K562 (cell line): Measurements from ENCODE around the gene SCGB1D1.

Source experiments
- BRCA1 ChIP-seq, 2 experiments: fragments of 450-650 bp in 1 of 2; sonication (generic) in 1 of 2; formaldehyde crosslinking in 1 of 2; IDR thresholded peaks; 2 replicates each; pipeline versions ENCODE4 v1.5.0 to v1.6.1; 2017 to 2020; ENCODE audit warnings: mild to moderate bottlenecking in 1 of 2, missing genetic modification reagents in 1 of 2
- CHD7 ChIP-seq: fragments of 200-600 bp; sonication (generic); IDR thresholded peaks from one replicate; pipeline ENCODE4 v1.6.1; 2012; ENCODE audit warnings: mild to moderate bottlenecking, low read depth, low read length, inconsistent platforms
- CTCF ChIP-seq, 3 experiments: IDR thresholded peaks in 2 of 3; conservative IDR thresholded peaks in 1 of 3; 2 replicates each; pipeline ENCODE4 v1.5.1; 2011 to 2012; ENCODE audit warnings: low read length in 3 of 3, mild to moderate bottlenecking in 3 of 3, control low read depth in 2 of 3, improper control_type of control experiment in 1 of 3, inconsistent platforms in 1 of 3, low read depth in 1 of 3, mixed read lengths in 1 of 3, moderate library complexity in 1 of 3; ENCODE audit not compliant: insufficient read depth in 2 of 3
- EHMT2 ChIP-seq: fragments of 450-650 bp; IDR thresholded peaks from 2 replicates; pipeline ENCODE4 v1.6.1; 2018; ENCODE audit warnings: antibody characterized with exemption
- ETV6 ChIP-seq, 3 experiments: fragments of 150-350 bp in 1 of 3; sonication (generic) in 1 of 3; formaldehyde crosslinking in 1 of 3; IDR thresholded peaks; 2 replicates each; pipeline versions ENCODE4 v1.6.1 to v1.8.0; 2014 to 2022; ENCODE audit warnings: borderline replicate concordance in 2 of 3, low read depth in 2 of 3, antibody characterized with exemption in 1 of 3, low read length in 1 of 3, mild to moderate bottlenecking in 1 of 3, missing genetic modification reagents in 1 of 3
- SP1 ChIP-seq: sonication (generic); formaldehyde crosslinking; IDR thresholded peaks from 2 replicates; pipeline ENCODE4 v1.8.1; 2022; ENCODE audit warnings: mild to moderate bottlenecking, missing genetic modification reagents
- STAG1 ChIP-seq: sonication (generic); formaldehyde crosslinking; IDR thresholded peaks from 2 replicates; pipeline ENCODE4 v1.5.0; 2020; ENCODE audit warnings: missing genetic modification reagents, borderline replicate concordance
- XRCC3 ChIP-seq: fragments of 450-650 bp; IDR thresholded peaks from 2 replicates; pipeline ENCODE4 v1.6.1; 2017; ENCODE audit warnings: mild to moderate bottlenecking, moderate library complexity
- ZFX ChIP-seq: sonication (generic); formaldehyde crosslinking; IDR thresholded peaks from 2 replicates; pipeline ENCODE4 v1.8.0; 2022; ENCODE audit warnings: mild to moderate bottlenecking, missing genetic modification reagents, moderate library complexity
- ZNF354B ChIP-seq: fragments of 250-450 bp; sonication (Bioruptor Pico); IDR thresholded peaks from 2 replicates; pipeline ENCODE4 v1.4.0; 2020
- TF ChIP-seq, protein P1 (sequence below): fragments of 450-650 bp; IDR thresholded peaks from 2 replicates; pipeline ENCODE4 v1.6.1; 2016; ENCODE audit warnings: borderline replicate concordance
- TF ChIP-seq, protein P2 (sequence below): fragments of 450-650 bp; IDR thresholded peaks from 2 replicates; pipeline ENCODE4 v1.6.1; 2017; ENCODE audit warnings: mild to moderate bottlenecking, moderate library complexity

GRCh38 chr11:62141111-62142042 is 48.6 kb upstream of the SCGB1D1 start:
- TF ChIP-seq XRCC3 (no peak), CTCF (IDR thresholded peaks at IDR 0.05 in 2 of 3, conservative IDR thresholded peaks at IDR 0.05 in 1 of 3; ENCODE audit: insufficient read depth in 2 of 3, low read depth in 1 of 3, low read length in 3 of 3) (no peak), ZFX (no peak), CHD7 (no peak), BRCA1 (IDR thresholded peaks at IDR 0.05) (no peak), BRCA1 (CRISPR knock-in tag; IDR thresholded peaks at IDR 0.05) (no peak), ETV6 (IDR thresholded peaks at IDR 0.05; ENCODE audit: borderline replicate concordance in 1 of 2, low read depth in 2 of 2, low read length in 1 of 2) (no peak), ETV6 (CRISPR knock-in tag; IDR thresholded peaks at IDR 0.05; ENCODE audit: borderline replicate concordance) (no peak), ZNF354B (CRISPR knock-in tag) (no peak), EHMT2 (no peak), STAG1 (CRISPR knock-in tag) (no peak), SP1 (CRISPR knock-in tag) (no peak)
- TF ChIP-seq, protein P1, sequence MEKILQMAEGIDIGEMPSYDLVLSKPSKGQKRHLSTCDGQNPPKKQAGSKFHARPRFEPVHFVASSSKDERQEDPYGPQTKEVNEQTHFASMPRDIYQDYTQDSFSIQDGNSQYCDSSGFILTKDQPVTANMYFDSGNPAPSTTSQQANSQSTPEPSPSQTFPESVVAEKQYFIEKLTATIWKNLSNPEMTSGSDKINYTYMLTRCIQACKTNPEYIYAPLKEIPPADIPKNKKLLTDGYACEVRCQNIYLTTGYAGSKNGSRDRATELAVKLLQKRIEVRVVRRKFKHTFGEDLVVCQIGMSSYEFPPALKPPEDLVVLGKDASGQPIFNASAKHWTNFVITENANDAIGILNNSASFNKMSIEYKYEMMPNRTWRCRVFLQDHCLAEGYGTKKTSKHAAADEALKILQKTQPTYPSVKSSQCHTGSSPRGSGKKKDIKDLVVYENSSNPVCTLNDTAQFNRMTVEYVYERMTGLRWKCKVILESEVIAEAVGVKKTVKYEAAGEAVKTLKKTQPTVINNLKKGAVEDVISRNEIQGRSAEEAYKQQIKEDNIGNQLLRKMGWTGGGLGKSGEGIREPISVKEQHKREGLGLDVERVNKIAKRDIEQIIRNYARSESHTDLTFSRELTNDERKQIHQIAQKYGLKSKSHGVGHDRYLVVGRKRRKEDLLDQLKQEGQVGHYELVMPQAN = no peak
- TF ChIP-seq, protein P2, sequence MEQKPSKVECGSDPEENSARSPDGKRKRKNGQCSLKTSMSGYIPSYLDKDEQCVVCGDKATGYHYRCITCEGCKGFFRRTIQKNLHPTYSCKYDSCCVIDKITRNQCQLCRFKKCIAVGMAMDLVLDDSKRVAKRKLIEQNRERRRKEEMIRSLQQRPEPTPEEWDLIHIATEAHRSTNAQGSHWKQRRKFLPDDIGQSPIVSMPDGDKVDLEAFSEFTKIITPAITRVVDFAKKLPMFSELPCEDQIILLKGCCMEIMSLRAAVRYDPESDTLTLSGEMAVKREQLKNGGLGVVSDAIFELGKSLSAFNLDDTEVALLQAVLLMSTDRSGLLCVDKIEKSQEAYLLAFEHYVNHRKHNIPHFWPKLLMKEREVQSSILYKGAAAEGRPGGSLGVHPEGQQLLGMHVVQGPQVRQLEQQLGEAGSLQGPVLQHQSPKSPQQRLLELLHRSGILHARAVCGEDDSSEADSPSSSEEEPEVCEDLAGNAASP = no peak
